Measurements from ENCODE around the gene TEX10.

GRCh38 chr9:100364013-100364412 lies 11.3 kb upstream of the TEX10 start:
- no peak for TF ChIP-seq EP300 (IDR thresholded peaks at IDR 0.05)
- TF ChIP-seq CTCF (IDR thresholded peaks at IDR 0.05): no peak

Measured in suprapubic skin (tissue), 3 donors.